HepG2 (cell line): Measurements from ENCODE around the gene PUM1. TPM values are rescaled to one million over a fixed set of nuclear protein-coding genes. Genes with fewer than 3 reads are reported as not detected.
A peak's percentile ranks its signal among the peaks of the same experiment; 100 is the strongest.

Experiments
- CCAR2 ChIP-seq: fragments of 200-400 bp; formaldehyde crosslinking; optimal IDR thresholded peaks from 2 replicates; pipeline ENCODE3; 2018; ENCODE audit warnings: low read depth, mild to moderate bottlenecking, low read length, moderate library complexity
- ERF ChIP-seq: IDR thresholded peaks from 2 replicates; pipeline ENCODE4 v1.6.1; 2018; ENCODE audit warnings: missing biosample characterization, missing genetic modification reagents
- FLYWCH1 ChIP-seq: sonication (generic); formaldehyde crosslinking; IDR thresholded peaks from 2 replicates; pipeline ENCODE4 v1.8.1; 2023; ENCODE audit warnings: mild to moderate bottlenecking, missing genetic modification reagents
- FOXP1 ChIP-seq, 2 experiments: fragments of 450-650 bp in 1 of 2; IDR thresholded peaks; 2 replicates each; pipeline ENCODE4 v1.6.1; 2017 to 2018; ENCODE audit warnings: antibody characterized with exemption in 1 of 2
- GTF3A ChIP-seq: sonication (generic); formaldehyde crosslinking; conservative IDR thresholded peaks from 2 replicates; pipeline ENCODE4 v1.4.0; 2020; ENCODE audit warnings: mild to moderate bottlenecking, missing genetic modification reagents
- KLF16 ChIP-seq, 2 experiments: sonication (generic) in 1 of 2; formaldehyde crosslinking in 1 of 2; IDR thresholded peaks; 2 replicates each; pipeline versions ENCODE4 v1.6.1 to v1.8.0; 2016 to 2023; ENCODE audit warnings: missing genetic modification reagents in 2 of 2, missing compliant biosample characterization in 1 of 2
- SNRNP70 ChIP-seq: fragments of 200-400 bp; formaldehyde crosslinking; IDR thresholded peaks from 2 replicates; pipeline ENCODE4 v1.6.1; 2017; ENCODE audit warnings: mild to moderate bottlenecking, low read depth, low read length, moderate library complexity
- TMF1 ChIP-seq: sonication (generic); formaldehyde crosslinking; IDR thresholded peaks from 2 replicates; pipeline ENCODE4 v1.8.1; 2022; ENCODE audit warnings: low read depth, missing genetic modification reagents
- U2AF1 ChIP-seq: fragments of 200-400 bp; formaldehyde crosslinking; optimal IDR thresholded peaks from 2 replicates; pipeline ENCODE3; 2017; ENCODE audit warnings: mild to moderate bottlenecking, low read depth, low read length
- ZNF296 ChIP-seq: sonication (generic); formaldehyde crosslinking; conservative IDR thresholded peaks from 2 replicates; pipeline ENCODE4 v1.5.0; 2020; ENCODE audit warnings: mild to moderate bottlenecking, missing genetic modification reagents
- polyA plus RNA-seq, 8 experiments: library from polyadenylated mRNA; depleted of rRNA in 3 of 8; stranded (reverse) in 7 of 8; unstranded in 1 of 8; fragments of >200 nt; fragmentation: Illumina TruSeq in 4 of 8; extraction: Trizol in 4 of 8; gene quantifications; 2 replicates each; pipeline versions ENCODE4 v1.2.1 to v1.2.3, GENCODE V29; 2011 to 2016; ENCODE audit warnings: low read depth in 4 of 8, missing spikeins in 1 of 8, mixed read lengths in 1 of 8; ENCODE audit not compliant: insufficient read depth in 1 of 8
- total RNA-seq, 5 experiments: library from RNA; depleted of rRNA; stranded (reverse); fragments of >200 nt; fragmentation: Illumina TruSeq; extraction: Trizol; gene quantifications; 2 replicates each; pipeline ENCODE4 v1.2.3, GENCODE V29; 2016; ENCODE audit warnings: low read depth in 1 of 5
- TF ChIP-seq, protein P1 (sequence below): sonication (generic); formaldehyde crosslinking; IDR thresholded peaks from 2 replicates; pipeline ENCODE4 v1.5.1; 2020; ENCODE audit warnings: mild to moderate bottlenecking, missing genetic modification reagents, borderline replicate concordance
- TF ChIP-seq, protein P2 (sequence below): sonication (generic); formaldehyde crosslinking; IDR thresholded peaks from 2 replicates; pipeline ENCODE4 v1.4.0; 2020; ENCODE audit warnings: missing genetic modification reagents, borderline replicate concordance
- TF ChIP-seq, protein P3 (sequence below): sonication (generic); formaldehyde crosslinking; IDR thresholded peaks from 2 replicates; pipeline ENCODE4 v1.5.1; 2020; ENCODE audit warnings: missing genetic modification reagents, mild to moderate bottlenecking, borderline replicate concordance
- TF ChIP-seq, protein P4 (sequence below): sonication (generic); formaldehyde crosslinking; conservative IDR thresholded peaks from 2 replicates; pipeline ENCODE4 v1.4.0; 2020; ENCODE audit warnings: missing genetic modification reagents

Gene PUM1
- total and polyA plus RNA-seq, 2 of the 13 experiments (the other 11 are each of a cell fraction or from before 2014, with no cell fraction given): 64.7 to 91.0 TPM

DNA sequence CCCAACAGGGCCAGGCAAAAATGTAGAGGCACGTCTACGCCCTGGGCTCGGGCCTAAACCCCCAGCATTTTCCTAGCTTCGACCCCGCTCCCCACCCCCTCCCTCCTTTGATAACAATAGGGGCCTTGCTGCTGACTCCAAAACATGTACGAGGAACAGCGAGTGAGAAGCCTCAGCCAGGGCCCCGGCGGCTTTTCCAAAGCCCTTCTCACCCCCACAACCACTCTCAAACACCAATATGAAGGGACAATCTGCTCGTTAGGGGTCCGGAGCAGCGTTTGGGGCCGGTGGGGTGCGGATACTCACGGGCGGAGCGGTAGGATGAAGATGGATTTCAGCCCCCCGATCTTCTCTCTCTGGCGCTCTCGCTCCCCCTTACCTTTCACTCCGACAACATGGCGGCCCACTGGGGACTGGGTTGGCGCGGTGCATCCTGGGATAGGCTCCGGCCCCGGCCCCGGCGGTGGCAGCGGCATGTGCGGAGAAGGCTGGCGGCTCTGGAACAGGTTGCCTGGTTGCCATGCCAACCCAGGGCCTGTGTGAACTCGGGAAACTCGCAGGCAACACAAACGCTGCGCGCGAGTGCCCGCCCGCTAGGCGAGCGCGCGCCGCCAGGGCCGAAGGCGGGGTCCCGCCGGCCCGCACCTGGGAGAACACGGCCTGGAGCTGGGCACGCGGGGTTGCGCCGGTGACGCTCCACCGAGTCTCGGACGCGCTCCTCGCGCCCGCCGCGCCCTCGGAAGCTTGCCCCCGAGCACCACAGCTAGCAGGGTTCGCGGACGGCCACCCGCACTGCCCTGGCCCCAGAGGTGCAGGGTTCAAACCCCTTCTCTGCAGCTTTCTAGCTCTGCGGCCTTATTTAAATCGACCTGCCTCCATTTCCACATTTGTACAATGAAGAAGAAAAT, at the start of gene PUM1 (continued):
- TF ChIP-seq, protein P1, sequence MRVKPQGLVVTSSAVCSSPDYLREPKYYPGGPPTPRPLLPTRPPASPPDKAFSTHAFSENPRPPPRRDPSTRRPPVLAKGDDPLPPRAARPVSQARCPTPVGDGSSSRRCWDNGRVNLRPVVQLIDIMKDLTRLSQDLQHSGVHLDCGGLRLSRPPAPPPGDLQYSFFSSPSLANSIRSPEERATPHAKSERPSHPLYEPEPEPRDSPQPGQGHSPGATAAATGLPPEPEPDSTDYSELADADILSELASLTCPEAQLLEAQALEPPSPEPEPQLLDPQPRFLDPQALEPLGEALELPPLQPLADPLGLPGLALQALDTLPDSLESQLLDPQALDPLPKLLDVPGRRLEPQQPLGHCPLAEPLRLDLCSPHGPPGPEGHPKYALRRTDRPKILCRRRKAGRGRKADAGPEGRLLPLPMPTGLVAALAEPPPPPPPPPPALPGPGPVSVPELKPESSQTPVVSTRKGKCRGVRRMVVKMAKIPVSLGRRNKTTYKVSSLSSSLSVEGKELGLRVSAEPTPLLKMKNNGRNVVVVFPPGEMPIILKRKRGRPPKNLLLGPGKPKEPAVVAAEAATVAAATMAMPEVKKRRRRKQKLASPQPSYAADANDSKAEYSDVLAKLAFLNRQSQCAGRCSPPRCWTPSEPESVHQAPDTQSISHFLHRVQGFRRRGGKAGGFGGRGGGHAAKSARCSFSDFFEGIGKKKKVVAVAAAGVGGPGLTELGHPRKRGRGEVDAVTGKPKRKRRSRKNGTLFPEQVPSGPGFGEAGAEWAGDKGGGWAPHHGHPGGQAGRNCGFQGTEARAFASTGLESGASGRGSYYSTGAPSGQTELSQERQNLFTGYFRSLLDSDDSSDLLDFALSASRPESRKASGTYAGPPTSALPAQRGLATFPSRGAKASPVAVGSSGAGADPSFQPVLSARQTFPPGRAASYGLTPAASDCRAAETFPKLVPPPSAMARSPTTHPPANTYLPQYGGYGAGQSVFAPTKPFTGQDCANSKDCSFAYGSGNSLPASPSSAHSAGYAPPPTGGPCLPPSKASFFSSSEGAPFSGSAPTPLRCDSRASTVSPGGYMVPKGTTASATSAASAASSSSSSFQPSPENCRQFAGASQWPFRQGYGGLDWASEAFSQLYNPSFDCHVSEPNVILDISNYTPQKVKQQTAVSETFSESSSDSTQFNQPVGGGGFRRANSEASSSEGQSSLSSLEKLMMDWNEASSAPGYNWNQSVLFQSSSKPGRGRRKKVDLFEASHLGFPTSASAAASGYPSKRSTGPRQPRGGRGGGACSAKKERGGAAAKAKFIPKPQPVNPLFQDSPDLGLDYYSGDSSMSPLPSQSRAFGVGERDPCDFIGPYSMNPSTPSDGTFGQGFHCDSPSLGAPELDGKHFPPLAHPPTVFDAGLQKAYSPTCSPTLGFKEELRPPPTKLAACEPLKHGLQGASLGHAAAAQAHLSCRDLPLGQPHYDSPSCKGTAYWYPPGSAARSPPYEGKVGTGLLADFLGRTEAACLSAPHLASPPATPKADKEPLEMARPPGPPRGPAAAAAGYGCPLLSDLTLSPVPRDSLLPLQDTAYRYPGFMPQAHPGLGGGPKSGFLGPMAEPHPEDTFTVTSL (CRISPR knock-in tag): 0 out of 2 replicates have a peak, but pooled peaks have one; percentile 54
- TF ChIP-seq SNRNP70 (no peak), FOXP1 (IDR thresholded peaks at IDR 0.05) (no peak), FOXP1 (CRISPR knock-in tag; IDR thresholded peaks at IDR 0.05) (no peak), TMF1 (CRISPR knock-in tag) (no peak), CCAR2 (no peak), U2AF1 (no peak), FLYWCH1 (CRISPR knock-in tag) (no peak), KLF16 (CRISPR knock-in tag; IDR thresholded peaks at IDR 0.05) (no peak; a peak in 1 of 4 replicates), GTF3A (CRISPR knock-in tag) (no peak), ERF (CRISPR knock-in tag) (peak; percentile 48), ZNF296 (CRISPR knock-in tag) (no peak)
- TF ChIP-seq, protein P2, sequence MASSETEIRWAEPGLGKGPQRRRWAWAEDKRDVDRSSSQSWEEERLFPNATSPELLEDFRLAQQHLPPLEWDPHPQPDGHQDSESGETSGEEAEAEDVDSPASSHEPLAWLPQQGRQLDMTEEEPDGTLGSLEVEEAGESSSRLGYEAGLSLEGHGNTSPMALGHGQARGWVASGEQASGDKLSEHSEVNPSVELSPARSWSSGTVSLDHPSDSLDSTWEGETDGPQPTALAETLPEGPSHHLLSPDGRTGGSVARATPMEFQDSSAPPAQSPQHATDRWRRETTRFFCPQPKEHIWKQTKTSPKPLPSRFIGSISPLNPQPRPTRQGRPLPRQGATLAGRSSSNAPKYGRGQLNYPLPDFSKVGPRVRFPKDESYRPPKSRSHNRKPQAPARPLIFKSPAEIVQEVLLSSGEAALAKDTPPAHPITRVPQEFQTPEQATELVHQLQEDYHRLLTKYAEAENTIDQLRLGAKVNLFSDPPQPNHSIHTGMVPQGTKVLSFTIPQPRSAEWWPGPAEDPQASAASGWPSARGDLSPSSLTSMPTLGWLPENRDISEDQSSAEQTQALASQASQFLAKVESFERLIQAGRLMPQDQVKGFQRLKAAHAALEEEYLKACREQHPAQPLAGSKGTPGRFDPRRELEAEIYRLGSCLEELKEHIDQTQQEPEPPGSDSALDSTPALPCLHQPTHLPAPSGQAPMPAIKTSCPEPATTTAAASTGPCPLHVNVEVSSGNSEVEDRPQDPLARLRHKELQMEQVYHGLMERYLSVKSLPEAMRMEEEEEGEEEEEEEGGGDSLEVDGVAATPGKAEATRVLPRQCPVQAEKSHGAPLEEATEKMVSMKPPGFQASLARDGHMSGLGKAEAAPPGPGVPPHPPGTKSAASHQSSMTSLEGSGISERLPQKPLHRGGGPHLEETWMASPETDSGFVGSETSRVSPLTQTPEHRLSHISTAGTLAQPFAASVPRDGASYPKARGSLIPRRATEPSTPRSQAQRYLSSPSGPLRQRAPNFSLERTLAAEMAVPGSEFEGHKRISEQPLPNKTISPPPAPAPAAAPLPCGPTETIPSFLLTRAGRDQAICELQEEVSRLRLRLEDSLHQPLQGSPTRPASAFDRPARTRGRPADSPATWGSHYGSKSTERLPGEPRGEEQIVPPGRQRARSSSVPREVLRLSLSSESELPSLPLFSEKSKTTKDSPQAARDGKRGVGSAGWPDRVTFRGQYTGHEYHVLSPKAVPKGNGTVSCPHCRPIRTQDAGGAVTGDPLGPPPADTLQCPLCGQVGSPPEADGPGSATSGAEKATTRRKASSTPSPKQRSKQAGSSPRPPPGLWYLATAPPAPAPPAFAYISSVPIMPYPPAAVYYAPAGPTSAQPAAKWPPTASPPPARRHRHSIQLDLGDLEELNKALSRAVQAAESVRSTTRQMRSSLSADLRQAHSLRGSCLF (CRISPR knock-in tag): no peak
- TF ChIP-seq, protein P3, sequence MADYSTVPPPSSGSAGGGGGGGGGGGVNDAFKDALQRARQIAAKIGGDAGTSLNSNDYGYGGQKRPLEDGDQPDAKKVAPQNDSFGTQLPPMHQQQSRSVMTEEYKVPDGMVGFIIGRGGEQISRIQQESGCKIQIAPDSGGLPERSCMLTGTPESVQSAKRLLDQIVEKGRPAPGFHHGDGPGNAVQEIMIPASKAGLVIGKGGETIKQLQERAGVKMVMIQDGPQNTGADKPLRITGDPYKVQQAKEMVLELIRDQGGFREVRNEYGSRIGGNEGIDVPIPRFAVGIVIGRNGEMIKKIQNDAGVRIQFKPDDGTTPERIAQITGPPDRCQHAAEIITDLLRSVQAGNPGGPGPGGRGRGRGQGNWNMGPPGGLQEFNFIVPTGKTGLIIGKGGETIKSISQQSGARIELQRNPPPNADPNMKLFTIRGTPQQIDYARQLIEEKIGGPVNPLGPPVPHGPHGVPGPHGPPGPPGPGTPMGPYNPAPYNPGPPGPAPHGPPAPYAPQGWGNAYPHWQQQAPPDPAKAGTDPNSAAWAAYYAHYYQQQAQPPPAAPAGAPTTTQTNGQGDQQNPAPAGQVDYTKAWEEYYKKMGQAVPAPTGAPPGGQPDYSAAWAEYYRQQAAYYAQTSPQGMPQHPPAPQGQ (CRISPR knock-in tag): no peak
- TF ChIP-seq, protein P4, sequence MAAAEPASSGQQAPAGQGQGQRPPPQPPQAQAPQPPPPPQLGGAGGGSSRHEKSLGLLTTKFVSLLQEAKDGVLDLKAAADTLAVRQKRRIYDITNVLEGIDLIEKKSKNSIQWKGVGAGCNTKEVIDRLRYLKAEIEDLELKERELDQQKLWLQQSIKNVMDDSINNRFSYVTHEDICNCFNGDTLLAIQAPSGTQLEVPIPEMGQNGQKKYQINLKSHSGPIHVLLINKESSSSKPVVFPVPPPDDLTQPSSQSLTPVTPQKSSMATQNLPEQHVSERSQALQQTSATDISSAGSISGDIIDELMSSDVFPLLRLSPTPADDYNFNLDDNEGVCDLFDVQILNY (CRISPR knock-in tag): no peak
